ENCODE measurements around the gene BDP1. TPM values are rescaled to one million over a fixed set of nuclear protein-coding genes. Genes with fewer than 3 reads are reported as not detected.
"Not testable (repeated sequence)": the region's sequence is repeated elsewhere in the genome, so short reads cannot be mapped to it uniquely, and the experiment has no call there.

The BDP1 gene, protein sequence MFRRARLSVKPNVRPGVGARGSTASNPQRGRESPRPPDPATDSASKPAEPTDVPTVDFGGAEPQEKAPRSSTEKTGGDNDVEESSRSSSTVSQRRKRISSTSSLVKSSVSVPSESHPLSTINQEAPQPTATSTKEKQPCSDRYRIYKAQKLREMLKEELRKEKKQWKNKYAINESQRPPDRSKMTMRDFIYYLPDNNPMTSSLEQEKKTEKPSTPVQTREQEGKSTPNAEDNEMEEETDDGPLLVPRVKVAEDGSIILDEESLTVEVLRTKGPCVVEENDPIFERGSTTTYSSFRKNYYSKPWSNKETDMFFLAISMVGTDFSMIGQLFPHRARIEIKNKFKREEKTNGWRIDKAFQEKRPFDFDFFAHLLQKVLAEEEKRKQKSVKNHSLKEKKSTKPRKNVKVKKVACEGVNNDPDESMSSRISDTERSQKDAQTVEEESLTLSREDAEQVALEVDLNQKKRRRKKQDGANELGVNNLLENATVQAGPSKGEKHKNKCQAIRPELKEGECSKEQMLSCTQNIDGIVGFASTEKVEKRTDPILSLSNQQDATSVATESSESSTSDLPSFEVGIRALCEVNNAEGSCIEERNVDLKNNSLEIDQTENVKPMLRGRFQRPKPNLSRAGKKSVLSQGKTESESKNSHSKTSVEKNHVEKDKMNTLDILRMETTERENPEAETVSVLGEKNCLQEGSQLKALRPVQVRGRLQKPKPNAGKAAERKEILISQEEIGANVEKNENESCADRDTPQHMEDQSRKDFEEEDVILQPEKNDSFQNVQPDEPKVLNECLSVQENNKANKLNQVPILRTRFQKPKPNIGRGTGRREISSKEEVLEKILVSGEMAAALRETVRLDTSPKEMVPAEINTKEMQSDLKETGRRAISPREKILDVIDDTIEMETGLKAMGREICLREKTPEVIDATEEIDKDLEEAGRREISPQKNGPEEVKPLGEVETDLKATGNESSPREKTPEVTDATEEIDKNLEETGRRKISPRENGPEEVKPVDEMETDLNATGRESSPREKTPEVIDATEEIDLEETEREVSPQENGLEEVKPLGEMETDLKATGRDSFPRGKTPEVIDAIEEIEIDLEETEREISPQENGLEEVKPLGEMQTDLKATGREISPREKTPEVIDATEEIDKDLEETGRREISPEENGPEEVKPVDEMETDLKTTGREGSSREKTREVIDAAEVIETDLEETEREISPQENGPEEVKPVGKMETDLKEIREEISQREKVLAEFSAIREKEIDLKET (N-terminal part only)
- total RNA-seq (2021) (71.1 and 73.5 TPM in 2 replicates), Bru-seq, nascent RNA (percentile 94 among the genes with signal in this experiment), BruChase-seq, experiment 1, labeled RNA remaining after a 2-hour chase (percentile 94 among the genes with signal in this experiment), BruChase-seq, experiment 2, labeled RNA remaining after a 6-hour chase (percentile 95 among the genes with signal in this experiment)
- long read RNA-seq, full-length matches to known transcripts: 1 of 21 reads
- long read RNA-seq, partial matches to known transcripts: 9 of 21 reads
- long read RNA-seq, other reads (novel, unspliced or antisense): 11 of 21 reads

DNA sequence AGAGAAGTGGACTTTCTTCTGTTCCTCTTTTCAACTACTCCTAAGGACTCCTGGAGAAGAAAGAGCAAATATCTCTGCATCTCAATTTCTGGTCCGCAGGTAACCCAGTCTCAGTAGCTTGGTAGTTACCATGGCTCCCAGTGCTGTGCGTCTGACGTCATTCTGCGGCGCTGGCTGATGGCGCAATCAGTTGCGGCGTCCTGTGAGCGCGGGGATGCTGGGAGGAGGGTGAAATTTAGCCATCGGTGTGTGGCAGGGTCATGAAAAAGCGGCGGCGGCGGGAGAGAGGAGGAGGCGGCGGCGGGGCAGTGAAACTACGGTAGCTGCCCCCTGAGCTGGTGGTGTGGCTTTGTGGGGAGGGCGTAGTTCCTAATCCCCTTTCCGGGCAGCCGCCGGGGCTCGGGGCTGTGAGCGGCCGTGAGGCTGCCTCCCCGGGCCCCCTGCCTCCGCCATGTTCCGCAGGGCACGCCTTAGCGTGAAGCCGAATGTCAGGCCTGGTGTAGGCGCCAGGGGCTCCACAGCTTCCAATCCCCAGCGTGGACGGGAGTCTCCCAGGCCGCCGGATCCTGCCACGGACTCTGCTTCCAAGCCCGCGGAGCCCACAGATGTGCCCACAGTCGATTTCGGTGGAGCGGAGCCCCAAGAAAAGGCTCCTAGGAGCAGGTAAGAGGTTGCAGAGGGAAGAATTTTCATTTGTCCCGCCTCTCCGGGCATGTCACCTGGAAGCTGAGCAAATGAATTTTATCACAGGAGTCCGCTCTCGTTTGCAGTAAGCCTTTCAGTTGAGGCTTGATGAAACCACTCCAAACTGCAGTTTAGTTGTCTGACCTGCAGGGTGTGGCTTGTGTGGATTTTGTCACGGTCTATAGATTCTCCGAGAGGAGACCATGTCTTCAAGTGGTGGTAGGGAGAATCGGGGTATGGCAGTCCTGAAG is at the start of gene BDP1:
TSS of gene BDP1 (plus strand) at position 225 of the 935 bp plus-strand sequence. CDS start at position 452, 227 bp downstream.
- CTCF ChIA-PET: no interaction called here
- H3K27ac ChIP-seq (ENCODE audit: low read depth, low read length, poor library complexity, severe bottlenecking): peak within 1 kb of the TSS; percentile 83
- intact Hi-C loops (cut with micrococcal nuclease; ENCODE audit: unreplicated experiment): no loop called here
- H3K36me3 ChIP-seq (ENCODE audit: insufficient read depth, low read length, poor library complexity, severe bottlenecking): peaks cover 24% of the 10 kb centered on the region
- DNase-seq (ENCODE audit: low spot score): peak; percentile 96
- peak within 1 kb of the TSS; percentile 77 for H3K4me3 ChIP-seq (ENCODE audit: low read depth, low read length, poor library complexity, severe bottlenecking)
- H3K9me3 ChIP-seq (ENCODE audit: low read depth, low read length, poor library complexity, severe bottlenecking): no peaks in the 10 kb centered on the region
- TSS peak; percentile 60 for BruUV-seq (replicated peaks)
- POLR2A ChIA-PET (ENCODE audit: low non-redundant PET): interaction anchor here (0.6 kb wide), 1 partner anchor 228 kb away, joined by 3 read pairs; no protein-coding TSS in a partner anchor
- H3K4me1 ChIP-seq (ENCODE audit: insufficient read depth, low read length, poor library complexity, severe bottlenecking): peaks cover 11% of the 10 kb centered on the region
- TF ChIP-seq, protein P1, sequence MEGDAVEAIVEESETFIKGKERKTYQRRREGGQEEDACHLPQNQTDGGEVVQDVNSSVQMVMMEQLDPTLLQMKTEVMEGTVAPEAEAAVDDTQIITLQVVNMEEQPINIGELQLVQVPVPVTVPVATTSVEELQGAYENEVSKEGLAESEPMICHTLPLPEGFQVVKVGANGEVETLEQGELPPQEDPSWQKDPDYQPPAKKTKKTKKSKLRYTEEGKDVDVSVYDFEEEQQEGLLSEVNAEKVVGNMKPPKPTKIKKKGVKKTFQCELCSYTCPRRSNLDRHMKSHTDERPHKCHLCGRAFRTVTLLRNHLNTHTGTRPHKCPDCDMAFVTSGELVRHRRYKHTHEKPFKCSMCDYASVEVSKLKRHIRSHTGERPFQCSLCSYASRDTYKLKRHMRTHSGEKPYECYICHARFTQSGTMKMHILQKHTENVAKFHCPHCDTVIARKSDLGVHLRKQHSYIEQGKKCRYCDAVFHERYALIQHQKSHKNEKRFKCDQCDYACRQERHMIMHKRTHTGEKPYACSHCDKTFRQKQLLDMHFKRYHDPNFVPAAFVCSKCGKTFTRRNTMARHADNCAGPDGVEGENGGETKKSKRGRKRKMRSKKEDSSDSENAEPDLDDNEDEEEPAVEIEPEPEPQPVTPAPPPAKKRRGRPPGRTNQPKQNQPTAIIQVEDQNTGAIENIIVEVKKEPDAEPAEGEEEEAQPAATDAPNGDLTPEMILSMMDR (conservative IDR thresholded peaks at IDR 0.05; ENCODE audit: low read depth, low read length): peak; percentile 19; the same call in 1 of the 2 replicates
- no peak for TF ChIP-seq EZH2 (IDR thresholded peaks at IDR 0.05; ENCODE audit: borderline replicate concordance, low read depth, low read length, poor library complexity, severe bottlenecking)
- no peaks in the 10 kb centered on the region for H3K27me3 ChIP-seq (replicated peaks; ENCODE audit: insufficient read depth, low read depth, low read length, poor library complexity)

- BruUV-seq (replicated peaks): not testable (repeated sequence)
These were observed 45.4 kb upstream of the BDP1 start for GRCh38 chr5:71410088-71410487.

DNA sequence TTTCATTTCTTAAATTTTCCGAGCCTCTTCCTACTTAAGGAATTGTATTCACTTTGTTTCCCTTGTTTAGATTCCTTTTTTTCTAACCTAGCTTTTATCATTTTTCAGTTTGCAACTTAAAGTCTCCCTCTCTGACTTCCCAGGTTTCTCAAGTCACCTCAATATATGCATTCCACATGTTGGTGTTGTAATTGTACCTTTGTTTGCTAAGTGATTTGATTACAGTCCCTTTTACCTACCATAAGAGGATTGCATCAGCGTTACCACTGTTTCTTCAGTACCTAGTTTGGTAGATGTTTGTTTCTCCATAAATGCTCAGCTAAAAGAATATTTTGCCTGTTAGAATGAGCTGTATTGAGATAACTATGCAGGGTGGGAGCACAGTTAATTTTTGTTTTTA is 39.8 kb upstream of the BDP1 start:
- H3K36me3 ChIP-seq (ENCODE audit: insufficient read depth, low read length, poor library complexity, severe bottlenecking); intact Hi-C loops (cut with micrococcal nuclease; ENCODE audit: unreplicated experiment); H3K4me3 ChIP-seq (ENCODE audit: low read depth, low read length, poor library complexity, severe bottlenecking); H3K27ac ChIP-seq (ENCODE audit: low read depth, low read length, poor library complexity, severe bottlenecking); CTCF ChIA-PET; H3K9me3 ChIP-seq (ENCODE audit: low read depth, low read length, poor library complexity, severe bottlenecking); POLR2A ChIA-PET (ENCODE audit: low non-redundant PET); H3K27me3 ChIP-seq (replicated peaks; ENCODE audit: insufficient read depth, low read depth, low read length, poor library complexity); DNase-seq (ENCODE audit: low spot score); BruUV-seq (replicated peaks); H3K4me1 ChIP-seq (ENCODE audit: insufficient read depth, low read length, poor library complexity, severe bottlenecking): not testable (repeated sequence)

More at GRCh38 chr5:71410088-71410487, 45.4 kb upstream of the BDP1 start:
- CTCF ChIA-PET; DNase-seq (ENCODE audit: low spot score); POLR2A ChIA-PET (ENCODE audit: low non-redundant PET); H3K4me3 ChIP-seq (ENCODE audit: low read depth, low read length, poor library complexity, severe bottlenecking); H3K27me3 ChIP-seq (replicated peaks; ENCODE audit: insufficient read depth, low read depth, low read length, poor library complexity); H3K9me3 ChIP-seq (ENCODE audit: low read depth, low read length, poor library complexity, severe bottlenecking); intact Hi-C loops (cut with micrococcal nuclease; ENCODE audit: unreplicated experiment); H3K4me1 ChIP-seq (ENCODE audit: insufficient read depth, low read length, poor library complexity, severe bottlenecking); H3K36me3 ChIP-seq (ENCODE audit: insufficient read depth, low read length, poor library complexity, severe bottlenecking); H3K27ac ChIP-seq (ENCODE audit: low read depth, low read length, poor library complexity, severe bottlenecking): not testable (repeated sequence)

- intact Hi-C loops (cut with micrococcal nuclease; ENCODE audit: unreplicated experiment); H3K9me3 ChIP-seq (ENCODE audit: low read depth, low read length, poor library complexity, severe bottlenecking); BruUV-seq (replicated peaks); H3K27ac ChIP-seq (ENCODE audit: low read depth, low read length, poor library complexity, severe bottlenecking); H3K36me3 ChIP-seq (ENCODE audit: insufficient read depth, low read length, poor library complexity, severe bottlenecking); POLR2A ChIA-PET (ENCODE audit: low non-redundant PET); CTCF ChIA-PET; H3K4me1 ChIP-seq (ENCODE audit: insufficient read depth, low read length, poor library complexity, severe bottlenecking); H3K27me3 ChIP-seq (replicated peaks; ENCODE audit: insufficient read depth, low read depth, low read length, poor library complexity); H3K4me3 ChIP-seq (ENCODE audit: low read depth, low read length, poor library complexity, severe bottlenecking); DNase-seq (ENCODE audit: low spot score): not testable (repeated sequence)
These were observed 37.4 kb upstream of the BDP1 start for GRCh38 chr5:71418026-71418425.

DNA sequence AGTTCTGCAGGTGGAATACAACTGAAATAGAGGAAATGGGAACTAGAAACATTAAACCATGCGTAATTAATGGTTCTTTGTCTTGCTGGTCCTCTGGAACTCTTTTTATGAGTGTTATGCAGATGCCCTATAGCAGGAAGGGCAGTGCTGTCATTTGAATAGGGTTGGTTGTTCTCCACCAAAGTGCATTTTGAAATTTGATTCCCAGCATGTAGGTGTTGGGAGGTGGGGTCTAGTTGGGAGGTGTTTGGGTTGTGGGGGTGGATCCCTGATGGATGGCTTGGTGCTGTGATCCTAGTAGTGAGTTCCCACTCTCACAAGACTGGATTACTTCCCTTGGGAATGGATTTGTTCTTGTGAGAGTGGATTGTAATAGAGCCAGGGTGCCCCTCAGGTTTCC is 34.2 kb upstream of the BDP1 start:
- H3K27ac ChIP-seq (ENCODE audit: low read depth, low read length, poor library complexity, severe bottlenecking); H3K27me3 ChIP-seq (replicated peaks; ENCODE audit: insufficient read depth, low read depth, low read length, poor library complexity); H3K9me3 ChIP-seq (ENCODE audit: low read depth, low read length, poor library complexity, severe bottlenecking); POLR2A ChIA-PET (ENCODE audit: low non-redundant PET); DNase-seq (ENCODE audit: low spot score); H3K4me1 ChIP-seq (ENCODE audit: insufficient read depth, low read length, poor library complexity, severe bottlenecking); intact Hi-C loops (cut with micrococcal nuclease; ENCODE audit: unreplicated experiment); H3K4me3 ChIP-seq (ENCODE audit: low read depth, low read length, poor library complexity, severe bottlenecking); H3K36me3 ChIP-seq (ENCODE audit: insufficient read depth, low read length, poor library complexity, severe bottlenecking); BruUV-seq (replicated peaks); CTCF ChIA-PET: not testable (repeated sequence)
